GM20000 (cell line): ENCODE results near the gene LCN12.

Experiments
- DNase-seq: peaks from one replicate; pipeline ENCODE4 v3.0.0; 2012; ENCODE audit warnings: low spot score
- CTCF ChIP-seq: IDR thresholded peaks from 2 replicates; pipeline ENCODE4 v1.5.1; 2012; ENCODE audit warnings: mild to moderate bottlenecking, control low read depth; ENCODE audit errors: extremely low read depth, missing control alignments

The LCN12 gene

GRCh38 chr9:136961279-136962065, 9.4 kb downstream of the LCN12 start:
- DNase-seq = no peak
- no peak for TF ChIP-seq CTCF

GRCh38 chr9:136962163-136962562, 10.1 kb downstream of the LCN12 start:
- DNase-seq = no peak
- no peak for TF ChIP-seq CTCF

GRCh38 chr9:136962701-136963248, 10.7 kb downstream of the LCN12 start:
- no peak for DNase-seq
- TF ChIP-seq CTCF = no peak

GRCh38 chr9:136963341-136963740, 11.3 kb downstream of the LCN12 start:
- DNase-seq = no peak
- no peak for TF ChIP-seq CTCF

- no peak for DNase-seq
Measured at GRCh38 chr9:136963751-136964150, 11.7 kb downstream of the LCN12 start.

GRCh38 chr9:136964171-136964689, 12.2 kb downstream of the LCN12 start:
- no peak for TF ChIP-seq CTCF
- DNase-seq = no peak

More at GRCh38 chr9:136963751-136964150, 11.7 kb downstream of the LCN12 start:
- TF ChIP-seq CTCF = no peak

GRCh38 chr9:136964833-136965422, 12.9 kb downstream of the LCN12 start:
- no peak for TF ChIP-seq CTCF
- DNase-seq = no peak
